Uterus (tissue), 2 donors: Measurements from ENCODE around the gene VPS26C.

Source experiments
- POLR2A ChIP-seq, 2 donors: fragments of 450-650 bp; IDR thresholded peaks; one replicate each; pipeline ENCODE4 v1.6.1; 2016; ENCODE audit warnings: antibody characterized with exemption in 2 of 2, mild to moderate bottlenecking in 1 of 2, moderate library complexity in 1 of 2
- TF ChIP-seq, protein P1 (sequence below), 4 experiments: fragments of 200-600 bp in 2 of 4; fragments of 450-650 bp in 2 of 4; sonication (generic) in 2 of 4; IDR thresholded peaks; one replicate each; pipeline ENCODE4 v1.5.1; 2016 to 2019; ENCODE audit warnings: antibody characterized with exemption in 4 of 4, mild to moderate bottlenecking in 2 of 4, moderate library complexity in 1 of 4

DNA sequence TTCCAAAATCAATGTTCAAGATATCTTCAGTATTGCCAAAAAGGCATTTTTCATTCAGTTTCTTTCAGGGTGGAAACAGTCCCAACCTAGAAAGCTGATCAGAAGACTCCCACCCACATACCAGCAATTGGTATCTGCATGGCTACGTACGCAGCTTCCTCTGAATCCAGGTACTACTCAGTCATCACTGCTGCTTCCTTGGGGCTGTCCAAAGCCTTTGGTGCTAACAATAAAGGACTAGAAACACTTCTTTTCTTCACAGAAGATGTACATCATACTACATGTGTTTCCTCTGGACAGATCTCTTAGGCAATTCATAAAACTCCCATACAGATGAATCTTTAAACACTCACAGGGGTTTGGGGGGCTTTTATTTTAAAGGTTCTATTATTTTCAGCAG lies 29.8 kb downstream of the VPS26C start:
- TF ChIP-seq, protein P1, sequence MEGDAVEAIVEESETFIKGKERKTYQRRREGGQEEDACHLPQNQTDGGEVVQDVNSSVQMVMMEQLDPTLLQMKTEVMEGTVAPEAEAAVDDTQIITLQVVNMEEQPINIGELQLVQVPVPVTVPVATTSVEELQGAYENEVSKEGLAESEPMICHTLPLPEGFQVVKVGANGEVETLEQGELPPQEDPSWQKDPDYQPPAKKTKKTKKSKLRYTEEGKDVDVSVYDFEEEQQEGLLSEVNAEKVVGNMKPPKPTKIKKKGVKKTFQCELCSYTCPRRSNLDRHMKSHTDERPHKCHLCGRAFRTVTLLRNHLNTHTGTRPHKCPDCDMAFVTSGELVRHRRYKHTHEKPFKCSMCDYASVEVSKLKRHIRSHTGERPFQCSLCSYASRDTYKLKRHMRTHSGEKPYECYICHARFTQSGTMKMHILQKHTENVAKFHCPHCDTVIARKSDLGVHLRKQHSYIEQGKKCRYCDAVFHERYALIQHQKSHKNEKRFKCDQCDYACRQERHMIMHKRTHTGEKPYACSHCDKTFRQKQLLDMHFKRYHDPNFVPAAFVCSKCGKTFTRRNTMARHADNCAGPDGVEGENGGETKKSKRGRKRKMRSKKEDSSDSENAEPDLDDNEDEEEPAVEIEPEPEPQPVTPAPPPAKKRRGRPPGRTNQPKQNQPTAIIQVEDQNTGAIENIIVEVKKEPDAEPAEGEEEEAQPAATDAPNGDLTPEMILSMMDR (IDR thresholded peaks at IDR 0.05) = no peak
- TF ChIP-seq POLR2A (IDR thresholded peaks at IDR 0.05) = no peak
